ENCODE measurements around the gene TENM4.
"Not testable (repeated sequence)": the region's sequence is repeated elsewhere in the genome, so short reads cannot be mapped to it uniquely, and the experiment has no call there.

Gene TENM4

DNA sequence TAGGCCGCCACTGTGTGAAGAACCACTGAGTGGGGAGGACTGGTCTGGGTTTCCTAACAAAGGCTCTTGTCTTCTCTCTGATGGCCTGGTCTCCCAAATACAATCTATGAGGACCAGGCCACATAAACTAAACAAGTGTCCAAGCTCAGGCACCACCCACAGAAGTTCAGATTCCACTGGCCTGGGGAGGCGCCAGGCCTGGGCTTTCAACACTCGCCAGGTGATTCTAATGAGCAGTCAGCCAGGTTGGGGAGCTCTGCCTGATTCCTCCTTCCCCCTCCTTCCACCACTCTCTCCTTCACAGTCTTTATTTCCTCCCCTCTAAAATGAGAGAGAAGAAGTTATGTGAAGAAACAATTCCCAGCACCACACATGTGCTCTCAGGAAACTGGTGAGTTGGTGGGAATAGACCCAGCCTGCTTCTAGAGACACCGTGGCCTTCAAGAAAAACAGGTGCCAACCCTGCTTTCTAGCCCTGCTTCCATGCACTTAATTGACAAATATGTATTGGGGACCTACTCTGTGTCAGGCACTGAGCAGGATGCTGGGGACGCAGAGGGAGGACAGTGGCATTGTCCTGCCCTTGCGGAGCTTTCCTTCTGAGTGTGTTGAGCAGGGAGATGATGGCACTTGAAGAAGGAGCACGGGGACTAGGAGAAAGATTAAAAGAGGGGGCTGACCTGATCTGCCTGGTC lies 242.5 kb downstream of the TENM4 start:
- no peak for TF ChIP-seq ZNF274 (IDR thresholded peaks at IDR 0.05; ENCODE audit: low read depth, low read length)
- no peak overlapping the region for H3K4me3 ChIP-seq (ENCODE audit: low read length)

GRCh38 chr11:79196950-79197349 lies 243.9 kb downstream of the TENM4 start:
- no peak for TF ChIP-seq ZNF274 (IDR thresholded peaks at IDR 0.05; ENCODE audit: low read depth, low read length)
- H3K4me3 ChIP-seq (ENCODE audit: low read length), result no peak overlapping the region

DNA sequence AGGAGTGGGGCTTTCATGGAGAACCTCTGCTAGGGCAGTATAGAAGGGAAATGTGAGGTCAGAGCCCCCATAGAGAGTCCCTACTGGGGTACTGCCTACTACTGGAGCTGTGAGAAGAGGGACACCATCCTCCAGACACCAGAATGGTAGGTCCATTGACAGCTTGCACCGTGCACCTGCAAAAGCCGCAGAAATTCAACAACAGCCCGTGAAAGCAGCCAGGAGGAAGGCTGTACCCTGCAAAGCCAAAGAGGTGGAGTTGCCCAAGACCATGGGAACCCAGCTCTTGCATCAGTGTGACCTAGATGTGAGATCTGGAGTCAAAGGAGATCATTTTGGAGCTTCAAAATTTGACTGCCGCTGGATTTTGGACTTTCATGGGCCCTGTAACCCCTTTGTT lies 245.6 kb downstream of the TENM4 start:
- no peak overlapping the region for H3K4me3 ChIP-seq (ENCODE audit: low read length)
- TF ChIP-seq ZNF274 (IDR thresholded peaks at IDR 0.05; ENCODE audit: low read depth, low read length), result no peak

- no peak for TF ChIP-seq ZNF274 (IDR thresholded peaks at IDR 0.05; ENCODE audit: low read depth, low read length)
- no peak overlapping the region for H3K4me3 ChIP-seq (ENCODE audit: low read length)
Measured at GRCh38 chr11:79193663-79194310, 247.0 kb downstream of the TENM4 start.

GRCh38 chr11:79192836-79193235 lies 248.0 kb downstream of the TENM4 start:
- TF ChIP-seq ZNF274 (IDR thresholded peaks at IDR 0.05; ENCODE audit: low read depth, low read length), result no peak
- H3K4me3 ChIP-seq (ENCODE audit: low read length), result no peak overlapping the region

DNA sequence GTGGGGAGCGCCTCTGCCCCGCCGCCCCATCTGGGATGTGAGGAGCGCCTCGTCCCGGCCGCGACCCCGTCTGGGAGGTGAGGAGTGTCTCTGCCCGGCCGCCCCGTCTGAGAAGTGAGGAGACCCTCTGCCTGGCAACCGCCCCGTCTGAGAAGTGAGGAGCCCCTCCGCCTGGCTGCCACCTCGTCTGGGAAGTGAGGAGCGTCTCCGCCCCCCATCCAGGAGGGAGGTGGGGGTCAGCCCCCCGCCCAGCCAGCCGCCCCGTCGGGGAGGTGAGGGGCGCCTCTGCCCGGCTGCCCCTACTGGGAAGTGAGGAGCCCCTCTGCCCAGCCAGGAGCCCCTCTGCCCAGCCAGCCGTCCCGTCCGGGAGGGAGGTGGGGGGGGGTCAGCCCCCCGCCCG lies 249.1 kb downstream of the TENM4 start:
- not testable (repeated sequence) for H3K4me3 ChIP-seq (ENCODE audit: low read length)

GRCh38 chr11:79190553-79190952 lies 250.3 kb downstream of the TENM4 start:
- not testable (repeated sequence) for H3K4me3 ChIP-seq (ENCODE audit: low read length)

GRCh38 chr11:79189601-79190000 lies 251.2 kb downstream of the TENM4 start:
- TF ChIP-seq ZNF274 (IDR thresholded peaks at IDR 0.05; ENCODE audit: low read depth, low read length), result no peak
- no peak overlapping the region for H3K4me3 ChIP-seq (ENCODE audit: low read length)

DNA sequence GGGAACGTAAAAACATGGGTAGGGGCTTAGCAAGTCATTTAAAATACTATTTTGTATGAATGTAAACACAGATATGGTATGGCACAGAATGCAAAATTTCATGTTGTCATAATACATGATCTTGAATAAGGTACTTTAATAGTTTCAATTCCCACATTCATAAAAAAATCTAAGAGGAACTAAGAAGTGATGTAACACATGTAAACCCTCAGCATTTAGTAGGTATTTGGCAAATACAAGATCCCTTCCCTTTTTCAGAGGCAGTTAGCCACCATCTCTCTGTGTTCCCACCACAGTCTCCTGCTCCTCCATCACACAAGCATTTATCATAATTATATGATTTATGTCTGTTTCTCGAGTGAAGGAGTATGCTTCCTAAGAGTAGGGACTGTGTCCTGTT lies 251.8 kb downstream of the TENM4 start:
- TF ChIP-seq ZNF274 (IDR thresholded peaks at IDR 0.05; ENCODE audit: low read depth, low read length), result no peak
- H3K4me3 ChIP-seq (ENCODE audit: low read length), result no peak overlapping the region

GRCh38 chr11:79186669-79187068 lies 254.2 kb downstream of the TENM4 start:
- H3K4me3 ChIP-seq (ENCODE audit: low read length), result no peak overlapping the region
- TF ChIP-seq ZNF274 (IDR thresholded peaks at IDR 0.05; ENCODE audit: low read depth, low read length), result no peak

DNA sequence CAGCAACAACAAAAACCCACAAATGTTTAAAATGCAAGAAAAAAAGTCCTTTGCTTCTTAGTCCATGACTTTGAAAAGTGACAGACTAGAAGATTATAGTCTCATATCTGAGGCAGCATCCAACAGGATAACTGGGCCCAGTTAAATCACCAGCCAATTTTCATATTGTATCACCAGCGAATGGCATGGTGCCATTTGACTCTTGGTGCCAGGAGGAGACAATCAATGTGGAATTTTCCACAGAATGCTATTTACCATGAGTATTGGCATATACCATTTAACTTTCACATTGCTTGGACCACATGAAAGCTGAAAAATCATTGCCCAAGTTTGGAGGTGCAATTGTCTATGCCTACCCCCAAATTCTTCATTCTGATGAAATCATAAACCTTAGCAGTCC lies 255.5 kb downstream of the TENM4 start:
- no peak for TF ChIP-seq ZNF274 (IDR thresholded peaks at IDR 0.05; ENCODE audit: low read depth, low read length)
- no peak overlapping the region for H3K4me3 ChIP-seq (ENCODE audit: low read length)

- TF ChIP-seq ZNF274 (IDR thresholded peaks at IDR 0.05; ENCODE audit: low read depth, low read length), result no peak
Measured at GRCh38 chr11:79184285-79184684, 256.5 kb downstream of the TENM4 start.

DNA sequence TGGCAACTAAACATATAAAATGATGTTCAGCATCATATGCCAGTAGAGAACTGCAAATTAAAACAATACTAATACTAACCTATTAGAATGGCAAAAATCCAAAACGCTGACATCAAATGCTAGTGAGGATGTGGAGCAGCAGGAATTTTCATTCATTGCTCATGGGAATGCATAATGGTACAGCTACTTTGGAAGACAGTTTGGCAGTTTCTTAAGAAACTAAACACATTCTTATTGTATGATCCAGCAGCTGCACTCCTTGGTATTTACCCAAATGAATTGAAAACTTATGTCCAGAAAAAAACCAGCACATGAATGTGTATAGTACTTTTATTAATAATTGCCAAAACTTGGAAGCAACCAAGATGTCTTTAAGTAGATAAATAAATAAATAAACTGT lies 258.0 kb downstream of the TENM4 start:
- no peak for TF ChIP-seq ZNF274 (IDR thresholded peaks at IDR 0.05; ENCODE audit: low read depth, low read length)
- no peak overlapping the region for H3K4me3 ChIP-seq (ENCODE audit: low read length)

More at GRCh38 chr11:79184285-79184684, 256.5 kb downstream of the TENM4 start:
- no peak overlapping the region for H3K4me3 ChIP-seq (ENCODE audit: low read length)

DNA sequence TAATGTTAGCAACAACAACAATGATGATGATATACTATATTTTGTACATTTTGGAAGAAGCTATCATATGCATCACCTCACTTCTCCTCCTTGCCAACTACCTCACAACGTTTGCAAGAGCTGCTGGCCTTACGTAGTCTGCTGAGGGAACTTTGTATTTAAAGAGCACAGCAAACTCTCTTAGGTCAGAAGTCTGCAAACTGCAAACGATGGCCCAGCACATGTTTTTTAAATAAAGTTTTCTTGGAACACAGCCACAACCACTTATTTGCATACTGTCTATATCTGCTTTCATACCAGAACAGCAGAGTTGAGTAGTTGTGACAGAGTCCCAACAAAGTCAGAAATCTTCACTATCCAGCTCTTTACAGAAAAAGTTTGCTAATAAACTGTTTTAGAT lies 261.7 kb downstream of the TENM4 start:
- H3K4me3 ChIP-seq (ENCODE audit: low read length), result no peak overlapping the region
- TF ChIP-seq ZNF274 (IDR thresholded peaks at IDR 0.05; ENCODE audit: low read depth, low read length), result no peak

GRCh38 chr11:79174045-79175008 lies 266.5 kb downstream of the TENM4 start:
- H3K4me3 ChIP-seq (ENCODE audit: low read length), result no peak overlapping the region
- TF ChIP-seq ZNF274 (IDR thresholded peaks at IDR 0.05; ENCODE audit: low read depth, low read length), result no peak
